Prostate gland (tissue), 2 donors: ENCODE measurements around the gene SBNO2. TPM values are rescaled to one million over a fixed set of nuclear protein-coding genes. Genes with fewer than 3 reads are reported as not detected.

Experiments
- DNase-seq: peaks from one replicate; pipeline ENCODE4 v3.0.0-alpha.2; 2019; ENCODE audit warnings: low spot score
- H3K27ac ChIP-seq, 2 donors: fragments of 200-600 bp; sonication (generic); 2 replicates each; pipeline ENCODE4 v1.5.1; 2017 to 2019
- H3K27me3 ChIP-seq: fragments of 200-600 bp; sonication (generic); replicated peaks from 2 replicates; pipeline ENCODE4 v1.5.1; 2019; ENCODE audit not compliant: insufficient read depth
- H3K36me3 ChIP-seq, 2 donors: fragments of 200-600 bp; sonication (generic); 1 replicate in 1 of 2; 2 replicates in 1 of 2; pipeline versions ENCODE4 v1.5.1 to v1.8.1; 2017 to 2019
- H3K4me1 ChIP-seq: fragments of 200-600 bp; sonication (generic); replicated peaks from 2 replicates; pipeline ENCODE4 v1.5.1; 2019
- H3K4me3 ChIP-seq, 2 donors: fragments of 200-600 bp; sonication (generic); 2 replicates each; pipeline ENCODE4 v1.5.1; 2017 to 2019
- H3K9me3 ChIP-seq: fragments of 200-600 bp; sonication (generic); 2 replicates; pipeline ENCODE4 v1.5.1; 2017
- CTCF ChIP-seq, 4 experiments: fragments of 200-600 bp in 2 of 4; fragments of 450-650 bp in 2 of 4; sonication (generic) in 2 of 4; IDR thresholded peaks; 1 replicate in 3 of 4; 2 replicates in 1 of 4; pipeline ENCODE4 v1.5.1; 2016 to 2019; ENCODE audit warnings: antibody characterized with exemption in 4 of 4, mild to moderate bottlenecking in 2 of 4, moderate library complexity in 2 of 4
- POLR2A ChIP-seq: fragments of 450-650 bp; IDR thresholded peaks from one replicate; pipeline ENCODE4 v1.6.1; 2016; ENCODE audit warnings: antibody characterized with exemption, mild to moderate bottlenecking
- POLR2AphosphoS5 ChIP-seq: sonication (generic); formaldehyde crosslinking; IDR thresholded peaks from one replicate; pipeline ENCODE4 v1.6.1; 2017; ENCODE audit warnings: antibody characterized with exemption
- WGBS: methylation state at CpG from one replicate; pipeline ENCODE4 v1.1.5; 2018; 5-methylcytosine and 5-hydroxymethylcytosine counted together
- intact Hi-C: fragments of 100-400 bp; cut with DNase I; formaldehyde crosslinking; loops from one replicate; pipeline ENCODE4 v1.14.2; 2022
- total RNA-seq, 2 donors: library from RNA; depleted of rRNA; stranded (reverse); fragments of >200 nt; gene quantifications; one replicate each; pipeline ENCODE4 v1.1.0, GENCODE V29; 2016

The SBNO2 gene
- total RNA-seq, 2 donors from 2014 or later = 32.5 to 79.9 TPM

- intact Hi-C loops = no loop called here
- H3K4me3 ChIP-seq = no peak overlapping the region
Observed at GRCh38 chr19:1122021-1122971, 51.8 kb downstream of the SBNO2 start.

GRCh38 chr19:1121395-1121794, 52.7 kb downstream of the SBNO2 start:
- WGBS = 89% methylated on average over 10 of the region's 10 CpGs
- intact Hi-C loops = no loop called here
- no peak for DNase-seq
- TF ChIP-seq POLR2A (no peak), CTCF (IDR thresholded peaks at IDR 0.05) (no peak), POLR2AphosphoS5 (no peak)
- no peaks in the 10 kb centered on the region for H3K9me3 ChIP-seq
- no peaks in the 10 kb centered on the region for H3K27me3 ChIP-seq
- H3K27ac ChIP-seq = no peak overlapping the region
- no peaks in the 10 kb centered on the region for H3K4me1 ChIP-seq
- H3K36me3 ChIP-seq = peaks cover 29 to 31% of the 10 kb centered on the region in 2 donors
- H3K4me3 ChIP-seq = no peak overlapping the region

More at GRCh38 chr19:1122021-1122971, 51.8 kb downstream of the SBNO2 start:
- WGBS = 92% methylated on average over 52 of the region's 63 CpGs
- Histone ChIP-seq H3K36me3 (peaks cover 22 to 29% of the 10 kb centered on the region in 2 donors), H3K27me3 (no peaks in the 10 kb centered on the region), H3K4me1 (no peaks in the 10 kb centered on the region), H3K9me3 (no peaks in the 10 kb centered on the region), H3K27ac (no peak overlapping the region)
- DNase-seq = no peak
- TF ChIP-seq POLR2A (no peak), POLR2AphosphoS5 (no peak), CTCF (IDR thresholded peaks at IDR 0.05) (no peak)

- peaks cover 31 to 33% of the 10 kb centered on the region in 2 donors for H3K36me3 ChIP-seq
- no peak overlapping the region for H3K4me3 ChIP-seq
- H3K4me1 ChIP-seq = no peaks in the 10 kb centered on the region
- H3K9me3 ChIP-seq = no peaks in the 10 kb centered on the region
- no peaks in the 10 kb centered on the region for H3K27me3 ChIP-seq
- TF ChIP-seq CTCF (IDR thresholded peaks at IDR 0.05) = no peak
- TF ChIP-seq POLR2AphosphoS5 = no peak
- TF ChIP-seq POLR2A = no peak
- intact Hi-C loops = no loop called here
- no peak for DNase-seq
- H3K27ac ChIP-seq = no peak overlapping the region
- WGBS = 89% methylated on average over 46 of the region's 50 CpGs
Observed at GRCh38 chr19:1119475-1120217, 54.4 kb downstream of the SBNO2 start.

GRCh38 chr19:1118999-1119398, 55.1 kb downstream of the SBNO2 start:
- peaks cover 31 to 33% of the 10 kb centered on the region in 2 donors for H3K36me3 ChIP-seq
- no peaks in the 10 kb centered on the region for H3K27me3 ChIP-seq
- 92% methylated on average over 34 of the region's 34 CpGs for WGBS

More at GRCh38 chr19:1118999-1119398, 55.1 kb downstream of the SBNO2 start:
- no peak overlapping the region for H3K4me3 ChIP-seq
- H3K27ac ChIP-seq = no peak overlapping the region
- intact Hi-C loops = no loop called here
- TF ChIP-seq CTCF (IDR thresholded peaks at IDR 0.05) = no peak
- no peak for TF ChIP-seq POLR2AphosphoS5
- no peak for TF ChIP-seq POLR2A
- H3K9me3 ChIP-seq = no peaks in the 10 kb centered on the region
- no peak for DNase-seq
- no peaks in the 10 kb centered on the region for H3K4me1 ChIP-seq
